ENCODE data around the gene IPCEF1. TPM values are rescaled to one million over a fixed set of nuclear protein-coding genes. Genes with fewer than 3 reads are reported as not detected.

IPCEF1 gene
- polyA plus RNA-seq, 4 donors, result 6.9 to 8.9 (median 7.9) TPM

DNA sequence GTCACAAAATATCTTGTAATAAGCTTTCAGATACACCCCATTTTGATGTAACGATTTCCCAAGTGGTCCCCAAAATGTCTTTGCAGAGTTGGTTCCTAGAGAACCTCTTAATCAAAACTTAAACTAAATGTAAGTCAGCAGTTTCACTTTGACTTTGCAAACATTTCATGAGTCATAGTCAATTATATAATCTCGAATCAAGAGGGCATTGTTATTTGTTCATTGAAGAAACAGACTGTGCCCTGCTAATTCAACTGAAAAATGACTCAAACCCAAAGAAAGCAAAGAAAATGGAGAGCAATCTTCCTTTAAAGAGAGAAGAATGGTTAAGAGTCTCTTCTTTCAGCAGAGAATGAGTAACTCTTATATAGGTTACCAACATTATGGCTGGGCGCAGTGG lies 58.3 kb downstream of the IPCEF1 start:
- no peak for DNase-seq (ENCODE audit: low read depth in 4 of 4, low spot score in 3 of 4)

- no peak for DNase-seq (ENCODE audit: low read depth in 4 of 4, low spot score in 3 of 4)
Observed at GRCh38 chr6:154297721-154298120, 58.9 kb downstream of the IPCEF1 start.

DNA sequence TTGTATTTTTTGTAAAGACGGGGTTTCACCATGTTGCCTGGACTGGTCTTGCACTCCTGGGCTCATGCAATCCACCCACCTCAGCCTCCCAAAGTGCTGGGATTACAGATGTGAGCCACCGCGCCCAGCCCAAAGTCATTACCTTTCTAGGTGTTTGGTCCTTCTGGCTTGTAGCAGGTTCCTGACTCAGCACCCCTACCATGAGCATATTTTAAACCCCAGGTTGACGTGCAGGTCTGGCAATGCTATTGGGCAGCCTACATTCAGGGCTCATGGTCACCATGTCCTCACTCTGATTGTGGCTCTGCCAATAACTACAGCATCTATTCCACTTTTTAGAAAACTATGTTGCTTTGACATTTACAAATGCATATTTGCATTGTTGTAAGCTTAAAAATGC lies 59.4 kb downstream of the IPCEF1 start:
- no peak for DNase-seq (ENCODE audit: low read depth in 4 of 4, low spot score in 3 of 4)

GRCh38 chr6:154295733-154296132 lies 60.9 kb downstream of the IPCEF1 start:
- DNase-seq (ENCODE audit: low read depth in 4 of 4, low spot score in 3 of 4), result no peak

DNA sequence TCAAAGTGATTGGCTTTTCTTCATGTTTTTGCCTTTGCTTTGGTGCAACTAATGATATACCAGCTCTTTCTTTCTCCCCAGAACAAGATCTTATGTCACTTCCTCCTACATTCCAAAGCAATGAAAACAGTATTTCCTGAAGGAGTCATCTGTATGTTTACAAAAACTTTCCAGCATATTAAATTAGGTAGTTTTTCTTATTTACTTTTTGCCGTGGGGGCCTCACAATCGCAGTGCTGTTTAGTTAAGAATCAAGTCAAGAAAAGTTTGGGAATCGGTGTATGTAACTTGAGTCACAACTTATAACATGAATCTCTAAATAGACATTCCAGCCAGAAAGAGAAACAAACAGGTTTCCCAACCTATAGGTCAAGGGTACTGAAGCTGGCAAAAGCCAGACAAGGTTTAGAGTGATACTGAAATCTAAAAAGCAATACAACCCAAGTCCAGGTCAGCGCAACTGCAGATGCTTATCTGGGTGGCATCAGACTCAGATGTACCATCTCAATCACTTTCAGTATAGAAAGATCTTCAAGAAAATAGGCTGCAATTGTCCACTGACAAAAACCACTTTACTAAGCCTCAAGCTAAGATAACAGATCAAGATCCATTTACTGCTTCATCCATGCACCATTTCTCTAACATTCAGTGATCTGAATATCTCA lies 63.6 kb downstream of the IPCEF1 start:
- no peak for DNase-seq (ENCODE audit: low read depth in 4 of 4, low spot score in 3 of 4)

GRCh38 chr6:154292066-154292465 lies 64.5 kb downstream of the IPCEF1 start:
- no peak for DNase-seq (ENCODE audit: low read depth in 4 of 4, low spot score in 3 of 4)

DNA sequence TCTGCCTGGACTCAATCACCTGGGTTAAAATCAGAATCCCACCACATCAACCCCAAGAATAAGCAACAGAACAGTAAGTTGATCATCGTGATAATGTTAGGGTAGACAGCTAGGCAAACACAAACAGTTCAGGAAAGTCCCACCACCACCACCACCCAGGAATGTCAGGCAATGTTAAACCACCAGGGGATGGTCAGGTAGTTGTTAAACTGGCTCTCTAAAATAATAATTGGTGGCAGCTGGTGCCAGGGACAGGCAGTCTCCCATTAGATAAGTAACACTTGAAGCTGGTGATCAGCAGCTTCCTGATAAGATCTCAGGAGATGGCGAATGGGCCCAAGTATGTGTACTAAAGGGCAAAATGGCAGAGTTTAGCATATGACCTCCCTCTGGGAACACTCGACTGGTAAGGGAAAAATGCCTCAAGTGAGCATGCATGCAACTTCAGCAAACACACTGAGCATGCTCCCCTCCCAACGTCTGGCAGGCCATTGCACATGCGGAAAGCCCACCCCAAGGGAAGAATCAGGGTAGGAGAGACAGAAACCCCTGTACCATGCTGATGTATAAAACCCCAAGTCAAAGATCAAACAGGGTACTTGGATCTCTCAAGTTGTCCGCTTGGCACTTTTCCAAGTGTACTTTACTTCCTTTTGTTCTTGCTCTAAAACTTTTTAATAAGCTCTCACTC lies 66.6 kb downstream of the IPCEF1 start:
- DNase-seq (ENCODE audit: low read depth in 4 of 4, low spot score in 3 of 4), result no peak

DNA sequence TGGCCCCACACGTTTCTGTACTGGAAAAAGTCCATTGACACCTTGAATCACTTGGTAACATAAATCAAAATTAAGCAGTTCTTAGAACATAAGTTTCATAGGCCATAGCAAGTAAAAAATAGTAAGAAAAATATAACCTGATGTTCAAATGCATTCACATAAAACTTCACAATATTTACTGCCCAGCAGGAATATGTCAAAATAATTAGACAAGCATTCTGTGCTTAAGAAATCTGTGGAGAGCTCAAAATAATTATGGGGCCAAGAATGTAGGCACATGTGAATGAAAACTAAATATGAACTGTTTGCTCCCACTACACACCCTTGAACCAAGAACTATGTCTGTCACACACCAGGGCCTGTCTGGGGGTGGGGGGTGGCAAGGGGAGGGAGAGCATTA lies 70.8 kb downstream of the IPCEF1 start:
- no peak for DNase-seq (ENCODE audit: low read depth in 4 of 4, low spot score in 3 of 4)

DNA sequence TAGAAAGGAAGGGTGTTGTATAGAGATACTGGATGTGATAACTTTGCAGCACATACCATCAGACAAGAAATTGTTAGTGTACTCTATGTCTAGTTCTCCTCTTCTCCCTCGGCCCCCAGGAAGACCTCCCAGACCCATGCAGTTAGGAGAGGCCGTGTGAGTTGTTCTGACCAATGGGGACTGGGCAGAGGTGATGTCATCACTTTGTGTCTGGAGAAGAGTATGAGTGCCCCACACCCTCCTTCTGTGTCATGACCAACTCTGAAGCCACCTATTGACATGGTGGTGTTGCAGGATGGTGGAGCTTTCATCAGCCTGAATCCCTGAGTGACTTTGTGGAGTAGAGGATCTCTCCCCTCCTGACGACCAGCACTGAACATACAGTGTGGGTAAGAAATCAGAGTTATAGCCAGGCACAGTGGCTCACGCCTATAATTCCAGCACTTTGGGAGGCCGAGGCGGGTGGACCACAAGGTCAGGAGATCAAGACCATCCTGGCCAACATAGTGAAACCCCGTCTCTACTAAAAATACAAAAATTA lies 72.2 kb downstream of the IPCEF1 start:
- DNase-seq (ENCODE audit: low read depth in 4 of 4, low spot score in 3 of 4), result no peak

DNA sequence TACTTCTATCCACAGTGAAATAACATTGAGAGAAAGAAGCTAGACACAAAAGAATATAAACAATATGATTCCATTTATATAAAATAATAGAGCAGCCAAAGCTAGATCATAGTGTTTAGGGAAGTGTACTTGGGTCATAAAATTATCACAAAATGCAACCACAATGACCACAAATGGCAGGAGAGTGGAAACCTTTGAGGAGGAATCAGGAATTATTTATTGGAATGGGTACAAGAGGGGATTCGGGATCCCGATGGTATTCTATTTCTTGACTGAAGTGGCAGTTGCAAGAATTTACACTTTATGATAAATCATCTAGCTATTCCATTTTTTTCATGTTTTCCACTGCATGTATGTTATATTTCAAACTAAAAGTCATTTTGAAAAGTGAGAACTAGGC lies 76.1 kb downstream of the IPCEF1 start:
- DNase-seq (ENCODE audit: low read depth in 4 of 4, low spot score in 3 of 4), result no peak

DNA sequence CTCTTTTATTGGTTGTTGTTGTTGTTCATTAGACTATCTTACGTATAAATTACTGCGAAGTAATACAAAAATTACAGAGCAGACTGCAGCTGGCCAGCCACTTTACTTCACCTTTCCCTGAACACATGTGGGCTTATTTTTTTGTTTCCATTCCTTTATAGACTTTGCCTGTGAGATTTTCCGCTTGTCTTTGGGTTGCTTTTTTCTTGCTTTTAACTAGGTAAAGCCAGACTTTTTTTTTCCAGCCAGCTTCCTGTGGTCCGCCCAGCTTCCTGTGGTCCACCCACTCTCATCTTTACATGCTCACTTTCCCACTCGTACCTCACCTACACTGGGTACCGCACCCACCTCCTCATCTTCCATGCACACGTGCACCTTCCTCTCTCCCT lies 79.0 kb downstream of the IPCEF1 start:
- DNase-seq (ENCODE audit: low read depth in 4 of 4, low spot score in 3 of 4), result no peak

DNA sequence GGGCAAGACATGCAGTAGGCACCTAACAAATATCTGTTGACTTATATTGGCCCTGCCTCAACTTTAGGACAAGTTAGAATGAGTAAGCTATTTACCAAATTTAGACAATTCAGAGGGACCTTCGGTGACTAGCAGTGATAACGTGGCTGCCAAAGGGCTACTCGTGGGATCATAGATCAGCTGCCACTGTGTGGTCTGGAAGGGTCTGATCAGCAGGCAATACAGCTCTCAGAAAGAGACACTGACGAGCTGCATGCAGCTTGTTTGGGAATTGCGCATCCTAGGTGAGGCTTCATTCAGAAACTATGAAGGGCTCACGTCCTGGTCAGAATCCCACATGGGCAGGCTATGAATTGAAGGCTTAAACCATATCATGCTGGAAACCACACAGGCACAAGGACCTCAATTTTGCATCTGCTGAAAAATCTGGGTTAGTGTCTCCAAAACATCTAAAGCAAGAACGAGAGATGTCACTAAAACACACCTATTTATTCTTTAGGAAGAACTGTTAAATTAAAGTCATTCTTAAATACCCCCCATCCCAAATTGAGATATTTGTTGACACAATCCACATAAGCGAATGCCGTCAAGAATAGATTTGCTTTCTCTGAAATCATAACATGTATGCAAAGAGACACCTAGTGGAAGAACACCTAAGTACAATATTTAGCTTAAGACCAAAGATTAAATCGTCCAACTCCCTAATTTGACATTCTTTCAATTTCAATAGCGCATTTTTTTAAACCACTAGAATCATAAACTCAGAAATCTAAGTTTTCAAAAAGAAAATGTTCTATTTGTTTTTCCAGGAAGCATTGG lies 79.6 kb downstream of the IPCEF1 start:
- DNase-seq (ENCODE audit: low read depth in 4 of 4, low spot score in 3 of 4), result peak in 1 of 4 donors; percentile 38

DNA sequence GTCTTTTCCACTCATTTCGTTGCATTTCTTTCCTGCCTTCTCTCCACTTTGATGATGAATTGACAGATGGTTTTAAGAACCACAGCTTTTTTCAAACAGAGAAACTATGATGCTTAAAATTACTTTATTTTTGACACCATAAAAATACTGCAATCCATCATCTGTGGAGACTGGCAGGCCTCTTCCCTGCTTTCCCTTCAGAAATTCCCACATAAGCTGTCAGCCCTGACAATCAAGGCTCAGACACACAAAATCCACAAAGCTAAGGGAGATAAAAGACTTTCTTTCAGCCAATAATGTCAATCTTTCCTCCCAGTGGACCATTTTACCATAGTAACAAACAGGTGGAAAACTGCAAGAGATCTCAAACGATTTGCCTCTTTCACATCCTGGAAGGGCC lies 82.4 kb downstream of the IPCEF1 start:
- DNase-seq (ENCODE audit: low read depth in 4 of 4, low spot score in 3 of 4), result no peak

DNA sequence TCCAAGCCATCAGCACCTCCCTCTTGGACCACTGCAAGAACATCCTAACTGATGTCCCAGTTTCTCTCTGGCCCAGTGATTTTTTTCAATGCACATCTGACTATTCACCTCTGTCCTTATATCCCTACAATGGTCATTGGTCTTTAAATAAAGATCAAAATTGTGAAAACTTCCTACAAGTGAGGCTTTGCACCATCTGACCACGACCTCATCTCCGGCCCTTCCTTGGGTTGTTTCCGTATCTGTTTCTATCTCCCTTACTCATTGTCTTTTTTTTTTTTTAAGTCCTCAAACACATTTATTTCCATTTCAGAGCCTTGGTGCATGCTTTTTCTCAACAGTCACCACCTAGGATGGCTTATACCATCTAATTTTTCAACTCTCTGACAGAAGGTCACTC lies 88.1 kb downstream of the IPCEF1 start:
- no peak for DNase-seq (ENCODE audit: low read depth in 4 of 4, low spot score in 3 of 4)

- no peak for DNase-seq (ENCODE audit: low read depth in 4 of 4, low spot score in 3 of 4)
Observed at GRCh38 chr6:154267508-154268106, 89.0 kb downstream of the IPCEF1 start.

GRCh38 chr6:154266560-154267099 lies 90.0 kb downstream of the IPCEF1 start:
- DNase-seq (ENCODE audit: low read depth in 4 of 4, low spot score in 3 of 4), result no peak

DNA sequence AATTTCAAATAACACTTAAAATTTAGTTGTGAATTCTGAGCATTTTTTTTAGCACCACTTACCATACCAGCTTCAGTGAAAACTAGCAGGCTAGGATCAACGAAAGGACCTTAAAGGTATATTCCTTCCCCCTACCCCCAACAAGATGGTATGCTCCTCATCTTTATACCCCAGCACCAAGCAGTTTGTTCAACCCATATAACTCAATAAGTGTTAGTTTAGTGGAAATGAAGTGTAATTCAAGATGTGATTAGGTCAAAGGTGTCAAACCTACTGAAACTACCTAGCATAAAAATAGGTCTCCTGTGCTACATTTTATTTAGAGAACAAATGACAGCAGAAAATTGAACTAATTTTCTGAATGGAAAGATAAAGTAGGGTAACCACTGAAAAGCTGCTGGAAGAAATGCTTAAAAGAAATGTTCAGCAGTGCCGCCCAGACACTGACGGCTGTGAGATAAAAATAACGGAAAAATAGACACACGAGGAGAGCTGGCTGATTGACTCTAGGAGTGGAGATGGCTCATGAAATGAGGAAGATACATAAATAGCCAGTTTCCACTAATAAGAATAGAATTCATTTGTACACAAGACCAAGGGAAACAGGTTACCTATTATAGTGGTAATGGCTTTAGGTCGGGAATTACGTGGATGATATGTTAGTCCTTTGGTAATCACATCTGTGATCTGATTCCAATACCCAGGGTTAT lies 94.8 kb downstream of the IPCEF1 start:
- DNase-seq (ENCODE audit: low read depth in 4 of 4, low spot score in 3 of 4), result no peak

DNA sequence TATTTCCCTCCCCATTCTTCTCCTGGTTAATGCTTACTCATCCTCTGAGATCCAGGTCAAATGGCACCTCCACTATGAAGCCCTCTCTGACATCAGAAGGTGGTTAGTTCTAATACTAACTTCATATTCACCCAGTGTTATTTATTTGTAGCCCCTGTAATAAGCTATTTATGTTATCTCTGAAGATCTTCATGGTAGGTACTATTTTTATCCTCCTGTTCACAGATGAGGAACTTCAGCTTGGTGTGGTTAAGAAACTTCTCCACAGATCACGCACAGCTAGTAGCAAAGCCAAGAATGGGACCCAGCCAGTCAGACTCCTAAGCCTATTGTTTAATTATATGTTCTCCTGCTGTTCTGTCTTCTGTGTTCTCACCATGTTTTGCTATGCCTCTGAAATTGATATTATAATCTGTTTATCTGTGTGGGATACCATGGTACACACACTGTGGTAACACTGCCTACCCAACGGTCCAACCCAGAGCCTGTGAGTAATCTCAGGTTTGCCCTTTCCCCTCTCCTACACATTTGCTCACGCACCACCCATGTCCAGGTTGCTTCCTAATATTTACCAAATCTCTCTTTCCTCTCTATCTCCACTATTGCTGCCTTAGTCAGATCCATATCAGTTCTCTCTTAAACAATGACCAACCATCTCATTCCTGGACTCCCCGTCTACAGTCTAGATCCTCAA lies 98.4 kb downstream of the IPCEF1 start:
- DNase-seq (ENCODE audit: low read depth in 4 of 4, low spot score in 3 of 4), result no peak

- DNase-seq (ENCODE audit: low read depth in 4 of 4, low spot score in 3 of 4), result no peak
Observed at GRCh38 chr6:154257067-154257466, 99.5 kb downstream of the IPCEF1 start.

- no peak for DNase-seq (ENCODE audit: low read depth in 4 of 4, low spot score in 3 of 4)
Observed at GRCh38 chr6:154252678-154253077, 103.9 kb downstream of the IPCEF1 start.
